ENCODE results near the gene GSX2. TPM values are rescaled to one million over a fixed set of nuclear protein-coding genes. Genes with fewer than 3 reads are reported as not detected.

Gene GSX2
- total and polyA plus RNA-seq, 2 of the 13 experiments (the other 11 are each of a cell fraction or from before 2014, with no cell fraction given): not detected

DNA sequence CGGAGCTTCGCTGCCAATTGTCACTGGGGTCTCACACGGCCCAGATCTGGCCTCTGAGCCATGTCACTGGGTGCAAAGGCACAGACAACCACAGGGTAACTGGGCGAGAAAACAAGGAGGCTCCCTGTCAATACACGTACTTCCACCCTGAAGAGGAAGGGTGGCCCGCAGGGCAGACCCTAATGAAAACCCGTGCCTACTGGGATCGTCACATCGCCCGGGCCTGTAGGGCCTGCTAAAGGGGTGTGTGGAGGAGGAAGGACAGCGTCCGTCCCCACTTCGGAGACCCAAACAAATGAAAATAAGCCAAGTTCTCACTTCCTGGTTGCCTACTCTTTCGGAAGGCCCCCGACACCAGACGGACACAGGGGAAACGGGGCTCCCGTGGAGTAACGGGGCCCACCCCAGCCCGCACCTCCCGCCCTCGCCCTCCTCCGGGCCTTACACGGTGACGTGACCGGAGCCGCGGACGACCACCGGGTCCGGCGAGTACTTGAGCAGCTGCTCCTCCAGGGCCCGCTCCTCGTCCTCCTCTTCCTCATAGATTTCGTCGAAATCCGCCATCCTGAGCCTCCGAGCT lies 36.1 kb upstream of the GSX2 start (continued):
- no peak for TF ChIP-seq ZFP36L2 (CRISPR knock-in tag; IDR thresholded peaks at IDR 0.05)
- TF ChIP-seq MIXL1 (CRISPR knock-in tag; IDR thresholded peaks at IDR 0.05): 0 out of 2 replicates have a peak, but pooled peaks have one; percentile 6
- no peak for TF ChIP-seq SYNCRIP (IDR thresholded peaks at IDR 0.05; ENCODE audit: insufficient read depth, low read depth, low read length)
- no peak for TF ChIP-seq TAF1 (CRISPR knock-in tag; IDR thresholded peaks at IDR 0.05)
- TF ChIP-seq, protein P1, sequence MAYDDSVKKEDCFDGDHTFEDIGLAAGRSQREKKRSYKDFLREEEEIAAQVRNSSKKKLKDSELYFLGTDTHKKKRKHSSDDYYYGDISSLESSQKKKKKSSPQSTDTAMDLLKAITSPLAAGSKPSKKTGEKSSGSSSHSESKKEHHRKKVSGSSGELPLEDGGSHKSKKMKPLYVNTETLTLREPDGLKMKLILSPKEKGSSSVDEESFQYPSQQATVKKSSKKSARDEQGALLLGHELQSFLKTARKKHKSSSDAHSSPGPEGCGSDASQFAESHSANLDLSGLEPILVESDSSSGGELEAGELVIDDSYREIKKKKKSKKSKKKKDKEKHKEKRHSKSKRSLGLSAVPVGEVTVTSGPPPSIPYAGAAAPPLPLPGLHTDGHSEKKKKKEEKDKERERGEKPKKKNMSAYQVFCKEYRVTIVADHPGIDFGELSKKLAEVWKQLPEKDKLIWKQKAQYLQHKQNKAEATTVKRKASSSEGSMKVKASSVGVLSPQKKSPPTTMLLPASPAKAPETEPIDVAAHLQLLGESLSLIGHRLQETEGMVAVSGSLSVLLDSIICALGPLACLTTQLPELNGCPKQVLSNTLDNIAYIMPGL (CRISPR knock-in tag; IDR thresholded peaks at IDR 0.05; ENCODE audit: borderline replicate concordance in 1 of 2, low read depth in 1 of 2): peak in 1 of 2 experiments; percentile 88; a peak in 2 of 4 replicates
- TF ChIP-seq TEAD3 (CRISPR knock-in tag; optimal IDR thresholded peaks at IDR 0.05; ENCODE audit: borderline replicate concordance): no peak
- TF ChIP-seq, protein P2, sequence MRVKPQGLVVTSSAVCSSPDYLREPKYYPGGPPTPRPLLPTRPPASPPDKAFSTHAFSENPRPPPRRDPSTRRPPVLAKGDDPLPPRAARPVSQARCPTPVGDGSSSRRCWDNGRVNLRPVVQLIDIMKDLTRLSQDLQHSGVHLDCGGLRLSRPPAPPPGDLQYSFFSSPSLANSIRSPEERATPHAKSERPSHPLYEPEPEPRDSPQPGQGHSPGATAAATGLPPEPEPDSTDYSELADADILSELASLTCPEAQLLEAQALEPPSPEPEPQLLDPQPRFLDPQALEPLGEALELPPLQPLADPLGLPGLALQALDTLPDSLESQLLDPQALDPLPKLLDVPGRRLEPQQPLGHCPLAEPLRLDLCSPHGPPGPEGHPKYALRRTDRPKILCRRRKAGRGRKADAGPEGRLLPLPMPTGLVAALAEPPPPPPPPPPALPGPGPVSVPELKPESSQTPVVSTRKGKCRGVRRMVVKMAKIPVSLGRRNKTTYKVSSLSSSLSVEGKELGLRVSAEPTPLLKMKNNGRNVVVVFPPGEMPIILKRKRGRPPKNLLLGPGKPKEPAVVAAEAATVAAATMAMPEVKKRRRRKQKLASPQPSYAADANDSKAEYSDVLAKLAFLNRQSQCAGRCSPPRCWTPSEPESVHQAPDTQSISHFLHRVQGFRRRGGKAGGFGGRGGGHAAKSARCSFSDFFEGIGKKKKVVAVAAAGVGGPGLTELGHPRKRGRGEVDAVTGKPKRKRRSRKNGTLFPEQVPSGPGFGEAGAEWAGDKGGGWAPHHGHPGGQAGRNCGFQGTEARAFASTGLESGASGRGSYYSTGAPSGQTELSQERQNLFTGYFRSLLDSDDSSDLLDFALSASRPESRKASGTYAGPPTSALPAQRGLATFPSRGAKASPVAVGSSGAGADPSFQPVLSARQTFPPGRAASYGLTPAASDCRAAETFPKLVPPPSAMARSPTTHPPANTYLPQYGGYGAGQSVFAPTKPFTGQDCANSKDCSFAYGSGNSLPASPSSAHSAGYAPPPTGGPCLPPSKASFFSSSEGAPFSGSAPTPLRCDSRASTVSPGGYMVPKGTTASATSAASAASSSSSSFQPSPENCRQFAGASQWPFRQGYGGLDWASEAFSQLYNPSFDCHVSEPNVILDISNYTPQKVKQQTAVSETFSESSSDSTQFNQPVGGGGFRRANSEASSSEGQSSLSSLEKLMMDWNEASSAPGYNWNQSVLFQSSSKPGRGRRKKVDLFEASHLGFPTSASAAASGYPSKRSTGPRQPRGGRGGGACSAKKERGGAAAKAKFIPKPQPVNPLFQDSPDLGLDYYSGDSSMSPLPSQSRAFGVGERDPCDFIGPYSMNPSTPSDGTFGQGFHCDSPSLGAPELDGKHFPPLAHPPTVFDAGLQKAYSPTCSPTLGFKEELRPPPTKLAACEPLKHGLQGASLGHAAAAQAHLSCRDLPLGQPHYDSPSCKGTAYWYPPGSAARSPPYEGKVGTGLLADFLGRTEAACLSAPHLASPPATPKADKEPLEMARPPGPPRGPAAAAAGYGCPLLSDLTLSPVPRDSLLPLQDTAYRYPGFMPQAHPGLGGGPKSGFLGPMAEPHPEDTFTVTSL (CRISPR knock-in tag; IDR thresholded peaks at IDR 0.05; ENCODE audit: borderline replicate concordance): no peak; the same call in 1 of the 2 replicates
- TF ChIP-seq TFE3 (CRISPR knock-in tag; IDR thresholded peaks at IDR 0.05): no peak
- TF ChIP-seq ZSCAN21 (CRISPR knock-in tag; IDR thresholded peaks at IDR 0.05; ENCODE audit: borderline replicate concordance): peak; percentile 1; the same call in 1 of the 2 replicates
- TF ChIP-seq SSRP1 (CRISPR knock-in tag; IDR thresholded peaks at IDR 0.05): no peak
- no peak for TF ChIP-seq KMT2A (CRISPR knock-in tag; IDR thresholded peaks at IDR 0.05)
- no peak for TF ChIP-seq ZNF569 (CRISPR knock-in tag; IDR thresholded peaks at IDR 0.05; ENCODE audit: borderline replicate concordance)
- no peak for TF ChIP-seq JUNB (CRISPR knock-in tag; IDR thresholded peaks at IDR 0.05; ENCODE audit: borderline replicate concordance)
- TF ChIP-seq TRIM24 (CRISPR knock-in tag; IDR thresholded peaks at IDR 0.05): no peak
- no peak for TF ChIP-seq PHF21A (CRISPR knock-in tag; IDR thresholded peaks at IDR 0.05)
- TF ChIP-seq ZNF280B (CRISPR knock-in tag; IDR thresholded peaks at IDR 0.05; ENCODE audit: borderline replicate concordance): no peak
- TF ChIP-seq HIVEP1 (CRISPR knock-in tag; IDR thresholded peaks at IDR 0.05): peak; percentile 27; the same call in 1 of the 2 replicates
- no peak for TF ChIP-seq HNRNPK (IDR thresholded peaks at IDR 0.05; ENCODE audit: low read depth, low read length, poor library complexity, severe bottlenecking)
- no peak for TF ChIP-seq RBFOX2 (IDR thresholded peaks at IDR 0.05; ENCODE audit: low read depth, low read length)
- no peak for TF ChIP-seq ZNF670 (CRISPR knock-in tag; IDR thresholded peaks at IDR 0.05; ENCODE audit: borderline replicate concordance)

All from HepG2 (cell line).